ENCODE data around the gene SET.

GRCh38 chr9:128723352-128723865 is 34.4 kb downstream of the SET start:
- no peak for TF ChIP-seq CTCF (conservative IDR thresholded peaks at IDR 0.05; ENCODE audit: low read depth, low read length)
- TF ChIP-seq EZH2 (IDR thresholded peaks at IDR 0.05; ENCODE audit: borderline replicate concordance, low read depth, low read length, poor library complexity, severe bottlenecking): no peak

Measured in A673 (cell line).